IMR-90 (cell line): ENCODE results near the gene FAM89A. TPM values are rescaled to one million over a fixed set of nuclear protein-coding genes. Genes with fewer than 3 reads are reported as not detected.

Source experiments
- ATAC-seq: fragments of 200-7000 bp; cut with Tn5 transposase; 2 replicates; pipeline ENCODE4 v1.9.1; 2020; ENCODE audit warnings: low read depth, mild to moderate bottlenecking, moderate library complexity
- BruUV-seq: library from RNA; stranded (reverse); fragments of 400-500 nt; replicated peaks from 2 replicates; lab custom pipeline; 2021; lab: Mats Ljungman, UMichigan
- CTCF ChIA-PET: fragments of 300-600 bp; formaldehyde crosslinking; extraction: SDS; loops from one replicate; lab custom pipeline; 2021; ENCODE audit warnings: antibody characterized with exemption; lab: Yijun Ruan, JAX
- POLR2A ChIA-PET: fragments of 300-600 bp; sonication (Branson Sonifier 250); formaldehyde crosslinking; loops from one replicate; lab custom pipeline; 2022; ENCODE audit warnings: antibody characterized with exemption; ENCODE audit not compliant: unreplicated experiment; lab: Charles Lee
- DNase-seq: peaks from one replicate; pipeline ENCODE4 v3.0.0; 2013
- H2AFZ ChIP-seq: replicated peaks from 2 replicates; pipeline ENCODE3; 2013; ENCODE audit warnings: low read length, mild to moderate bottlenecking; ENCODE audit not compliant: poor library complexity
- H2AK5ac ChIP-seq: 2 replicates; pipeline ENCODE4 v1.6.1; 2013; ENCODE audit warnings: low read depth, low read length, inconsistent platforms
- H2AK9ac ChIP-seq: replicated peaks from 2 replicates; pipeline ENCODE3; 2013; ENCODE audit warnings: mild to moderate bottlenecking, low read depth, low read length, moderate library complexity; ENCODE audit not compliant: poor library complexity
- H2BK120ac ChIP-seq: 2 replicates; pipeline ENCODE4 v1.6.1; 2013; ENCODE audit warnings: low read depth, low read length, inconsistent platforms
- H2BK15ac ChIP-seq: 3 replicates; pipeline ENCODE4 v1.6.1; 2013; ENCODE audit warnings: low read depth, low read length, inconsistent platforms
- H2BK20ac ChIP-seq: 2 replicates; pipeline ENCODE4 v1.6.1; 2013; ENCODE audit warnings: low read depth, mild to moderate bottlenecking, inconsistent platforms, low read length, moderate library complexity
- H2BK5ac ChIP-seq: 2 replicates; pipeline ENCODE4 v1.6.1; 2013; ENCODE audit warnings: mild to moderate bottlenecking, low read depth, low read length, inconsistent platforms; ENCODE audit not compliant: poor library complexity, severe bottlenecking
- H3K14ac ChIP-seq: replicated peaks from 2 replicates; pipeline ENCODE4 v1.6.1; 2013; ENCODE audit warnings: low read depth, low read length, inconsistent platforms
- H3K18ac ChIP-seq: 2 replicates; pipeline ENCODE4 v1.6.1; 2013; ENCODE audit warnings: low read depth, low read length, control low read depth
- H3K23ac ChIP-seq: 2 replicates; pipeline ENCODE4 v1.6.1; 2013; ENCODE audit warnings: low read depth, low read length, inconsistent platforms
- H3K27ac ChIP-seq: 2 replicates; pipeline ENCODE4 v1.5.1; 2013; ENCODE audit warnings: mild to moderate bottlenecking, control low read depth, low read length; ENCODE audit not compliant: insufficient read depth
- H3K27me3 ChIP-seq: 2 replicates; pipeline ENCODE4 v1.6.1; 2013; ENCODE audit warnings: low read length; ENCODE audit not compliant: control insufficient read depth, insufficient read depth
- H3K36me3 ChIP-seq: 2 replicates; pipeline ENCODE4 v1.6.1; 2013; ENCODE audit warnings: low read length, mixed read lengths; ENCODE audit not compliant: control insufficient read depth, insufficient read depth
- H3K4ac ChIP-seq: 2 replicates; pipeline ENCODE4 v1.6.1; 2013; ENCODE audit warnings: low read depth, low read length, inconsistent platforms
- H3K4me1 ChIP-seq: 2 replicates; pipeline ENCODE4 v1.6.1; 2013; ENCODE audit warnings: low read length, mixed read lengths; ENCODE audit not compliant: control insufficient read depth, insufficient read depth
- H3K4me2 ChIP-seq: 2 replicates; pipeline ENCODE4 v1.6.1; 2013; ENCODE audit warnings: low read depth, mild to moderate bottlenecking, control low read depth, low read length, moderate library complexity
- H3K4me3 ChIP-seq: 2 replicates; pipeline ENCODE4 v1.5.1; 2013; ENCODE audit warnings: low read depth, mild to moderate bottlenecking, control low read depth, low read length, moderate library complexity; ENCODE audit not compliant: insufficient read depth
- H3K56ac ChIP-seq: 2 replicates; pipeline ENCODE4 v1.6.1; 2013; ENCODE audit warnings: low read length, inconsistent platforms; ENCODE audit not compliant: insufficient read depth; ENCODE audit errors: extremely low read depth
- H3K79me1 ChIP-seq, 2 experiments: 2 replicates each; pipeline ENCODE4 v1.6.1; 2013; ENCODE audit warnings: low read length in 2 of 2, inconsistent platforms in 1 of 2, low read depth in 1 of 2
- H3K9ac ChIP-seq: 2 replicates; pipeline ENCODE4 v1.6.1; 2013; ENCODE audit warnings: low read depth, low read length, control low read depth
- H3K9me1 ChIP-seq: 2 replicates; pipeline ENCODE4 v1.6.1; 2013; ENCODE audit warnings: low read length, inconsistent platforms; ENCODE audit not compliant: insufficient read depth
- H3K9me3 ChIP-seq: 2 replicates; pipeline ENCODE4 v1.6.1; 2013; ENCODE audit warnings: low read length; ENCODE audit not compliant: control insufficient read depth, insufficient read depth
- H4K20me1 ChIP-seq: 2 replicates; pipeline ENCODE4 v1.6.1; 2013; ENCODE audit warnings: low read length, inconsistent platforms; ENCODE audit not compliant: insufficient read depth
- H4K5ac ChIP-seq: 2 replicates; pipeline ENCODE4 v1.6.1; 2013; ENCODE audit warnings: mild to moderate bottlenecking, low read depth, low read length, control low read depth
- H4K8ac ChIP-seq, 2 experiments: 2 replicates each; pipeline ENCODE4 v1.6.1; 2013; ENCODE audit warnings: low read depth in 2 of 2, low read length in 2 of 2, control low read depth in 1 of 2, inconsistent platforms in 1 of 2
- H4K91ac ChIP-seq: 2 replicates; pipeline ENCODE4 v1.6.1; 2013; ENCODE audit warnings: low read depth, low read length, inconsistent platforms; ENCODE audit not compliant: insufficient read depth
- CEBPB ChIP-seq: IDR thresholded peaks from 2 replicates; pipeline ENCODE4 v1.6.1; 2012; ENCODE audit warnings: low read depth, low read length, improper control_type of control experiment
- FOS ChIP-seq: fragments of 150-350 bp; IDR thresholded peaks from 2 replicates; pipeline ENCODE4 v1.6.1; 2016; ENCODE audit warnings: low read depth, low read length
- MAFK ChIP-seq: IDR thresholded peaks from 2 replicates; pipeline ENCODE4 v1.6.1; 2012; ENCODE audit warnings: low read depth, low read length, improper control_type of control experiment
- MAZ ChIP-seq: IDR thresholded peaks from 2 replicates; pipeline ENCODE4 v1.6.1; 2012; ENCODE audit warnings: low read depth, mild to moderate bottlenecking, low read length, improper control_type of control experiment, moderate library complexity, borderline replicate concordance
- MXI1 ChIP-seq: IDR thresholded peaks from 2 replicates; pipeline ENCODE4 v1.6.1; 2012; ENCODE audit warnings: low read depth, mild to moderate bottlenecking, low read length, moderate library complexity, borderline replicate concordance
- NFE2L2 ChIP-seq: fragments of 150-350 bp; IDR thresholded peaks from 2 replicates; pipeline ENCODE4 v1.6.1; 2016; ENCODE audit warnings: low read depth, mild to moderate bottlenecking, low read length
- POLR2A ChIP-seq: IDR thresholded peaks from 2 replicates; pipeline ENCODE4 v1.6.1; 2012; ENCODE audit warnings: mild to moderate bottlenecking, low read depth, low read length
- RAD21 ChIP-seq: IDR thresholded peaks from 2 replicates; pipeline ENCODE4 v1.6.1; 2012; ENCODE audit warnings: low read length, improper control_type of control experiment
- RFX5 ChIP-seq: IDR thresholded peaks from 2 replicates; pipeline ENCODE4 v1.8.0; 2012; ENCODE audit warnings: low read depth, mild to moderate bottlenecking, low read length, moderate library complexity
- SMC3 ChIP-seq: fragments of 150-350 bp; IDR thresholded peaks from 2 replicates; pipeline ENCODE4 v1.6.1; 2016; ENCODE audit warnings: low read depth, mild to moderate bottlenecking, antibody characterized with exemption, low read length, moderate library complexity
- WGBS, 2 experiments: methylation state at CpG; one replicate each; pipeline versions ENCODE4 v1.1.5 to v1.1.7; 2013; ENCODE audit warnings: missing lambda C conversion rate in 2 of 2; ENCODE audit not compliant: insufficient read length in 1 of 2; ENCODE audit errors: extremely low coverage in 2 of 2; 5-methylcytosine and 5-hydroxymethylcytosine counted together
- dilution Hi-C: fragments of 300-500 bp; cut with HindIII; formaldehyde crosslinking; loops from one replicate; pipeline ENCODE4 v1.14.3; 2018; ENCODE audit warnings: low sequenced_read_pairs; ENCODE audit not compliant: unreplicated experiment
- in situ Hi-C: fragments of 300-500 bp; cut with MboI; formaldehyde crosslinking; loops from 3 replicates; pipeline ENCODE4 v1.14.3; 2019; ENCODE audit warnings: low sequenced_read_pairs, inconsistent platforms, mixed read lengths
- intact Hi-C: fragments of 100-400 bp; cut with micrococcal nuclease; formaldehyde crosslinking; loops from 2 replicates; pipeline ENCODE4 v1.10.0; 2022
- polyA plus RNA-seq, 3 experiments: library from polyadenylated mRNA; depleted of rRNA; stranded (reverse); fragments of >200 nt; gene quantifications; 2 replicates each; pipeline ENCODE4 v1.2.3, GENCODE V29; 2012; ENCODE audit warnings: low replicate concordance in 1 of 3
- total RNA-seq: library from RNA; depleted of rRNA; stranded (reverse); fragments of >200 nt; gene quantifications from 2 replicates; pipeline ENCODE4 v1.2.3, GENCODE V29; 2012
- TF ChIP-seq, protein P1 (sequence below): fragments of 150-350 bp; IDR thresholded peaks from 2 replicates; pipeline ENCODE4 v1.6.1; 2017; ENCODE audit warnings: mild to moderate bottlenecking, antibody characterized with exemption, low read length, low read depth
- TF ChIP-seq, protein P2 (sequence below): conservative IDR thresholded peaks from 2 replicates; pipeline ENCODE4 v1.5.1; 2012; ENCODE audit warnings: mild to moderate bottlenecking, low read depth, low read length, improper control_type of control experiment

The FAM89A gene
- total and polyA plus RNA-seq, 2 of the 4 experiments (the other 2 are of a cell fraction): 6.8 to 8.1 TPM

DNA sequence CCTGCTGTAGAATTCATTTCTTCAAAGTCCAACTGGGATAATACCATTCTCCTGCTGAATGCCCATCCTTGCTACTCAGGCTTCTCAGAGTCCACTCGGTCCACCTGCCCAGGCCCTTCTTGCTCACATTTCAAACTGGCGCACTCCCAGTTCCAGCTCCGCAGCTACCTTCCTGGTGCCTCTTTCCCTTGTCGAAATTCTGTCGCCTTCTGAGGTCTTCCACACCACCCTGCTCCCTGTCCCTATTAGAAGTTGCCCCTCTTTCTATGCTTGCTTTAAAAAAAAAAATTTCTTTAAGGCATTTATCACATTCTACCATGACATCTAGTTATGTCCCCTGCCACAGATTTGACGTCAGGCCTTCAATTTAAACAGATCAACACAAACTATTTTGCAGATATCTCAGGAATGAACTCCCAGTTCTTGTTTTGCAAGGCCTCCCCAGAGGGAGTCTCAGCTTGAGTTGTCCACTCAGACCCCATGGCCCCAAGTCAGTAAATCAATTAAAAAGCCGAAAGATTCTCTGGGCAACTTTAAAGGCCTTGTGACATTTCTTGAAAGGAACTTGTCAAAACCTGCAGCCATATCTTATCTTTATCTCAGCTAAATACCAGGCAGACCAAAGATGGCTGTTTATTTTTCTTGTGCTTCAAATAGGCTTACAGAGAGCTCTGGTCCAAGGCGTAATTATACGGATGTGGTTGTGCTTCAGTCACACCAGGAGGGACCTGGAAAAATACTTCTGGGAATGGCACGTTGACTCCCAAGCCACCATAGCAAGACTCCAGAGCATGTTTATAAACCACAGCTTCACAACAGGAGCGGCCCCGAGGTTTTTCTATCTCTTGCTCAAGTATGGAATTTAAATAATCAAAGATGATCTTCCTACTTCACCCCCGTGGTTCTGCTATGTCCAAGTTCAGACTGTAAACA, 2.2 kb downstream of the FAM89A start:
- no peak overlapping the region for H2BK120ac ChIP-seq
- H3K56ac ChIP-seq: no peak overlapping the region
- in situ Hi-C loops: no loop called here
- no peaks in the 10 kb centered on the region for H3K36me3 ChIP-seq
- H2BK20ac ChIP-seq: no peak overlapping the region
- no peak overlapping the region for H3K27ac ChIP-seq
- H3K79me1 ChIP-seq: peaks cover 4 to 7% of the 10 kb centered on the region in 2 experiments
- no peak overlapping the region for H2AK5ac ChIP-seq
- H3K23ac ChIP-seq: no peak overlapping the region
- intact Hi-C loops: loop anchor here (2.0 kb wide), 1 partner anchor 59 kb away; the partner anchor contains the start of genes ARV1 and TTC13
- no peaks in the 10 kb centered on the region for H3K9me3 ChIP-seq
- peaks cover 4% of the 10 kb centered on the region; the same call in 1 of the 2 replicates for H3K27me3 ChIP-seq
- H3K4ac ChIP-seq: no peak overlapping the region
- H2BK5ac ChIP-seq: no peak overlapping the region
- H3K4me2 ChIP-seq: no peak overlapping the region
- TF ChIP-seq MXI1 (no peak), FOS (no peak), POLR2A (no peak), SMC3 (no peak), NFE2L2 (no peak), CEBPB (no peak), RAD21 (no peak), MAZ (no peak), MAFK (no peak), RFX5 (no peak)
- TF ChIP-seq, protein P1, sequence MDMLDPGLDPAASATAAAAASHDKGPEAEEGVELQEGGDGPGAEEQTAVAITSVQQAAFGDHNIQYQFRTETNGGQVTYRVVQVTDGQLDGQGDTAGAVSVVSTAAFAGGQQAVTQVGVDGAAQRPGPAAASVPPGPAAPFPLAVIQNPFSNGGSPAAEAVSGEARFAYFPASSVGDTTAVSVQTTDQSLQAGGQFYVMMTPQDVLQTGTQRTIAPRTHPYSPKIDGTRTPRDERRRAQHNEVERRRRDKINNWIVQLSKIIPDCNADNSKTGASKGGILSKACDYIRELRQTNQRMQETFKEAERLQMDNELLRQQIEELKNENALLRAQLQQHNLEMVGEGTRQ: no peak
- TF ChIP-seq, protein P2, sequence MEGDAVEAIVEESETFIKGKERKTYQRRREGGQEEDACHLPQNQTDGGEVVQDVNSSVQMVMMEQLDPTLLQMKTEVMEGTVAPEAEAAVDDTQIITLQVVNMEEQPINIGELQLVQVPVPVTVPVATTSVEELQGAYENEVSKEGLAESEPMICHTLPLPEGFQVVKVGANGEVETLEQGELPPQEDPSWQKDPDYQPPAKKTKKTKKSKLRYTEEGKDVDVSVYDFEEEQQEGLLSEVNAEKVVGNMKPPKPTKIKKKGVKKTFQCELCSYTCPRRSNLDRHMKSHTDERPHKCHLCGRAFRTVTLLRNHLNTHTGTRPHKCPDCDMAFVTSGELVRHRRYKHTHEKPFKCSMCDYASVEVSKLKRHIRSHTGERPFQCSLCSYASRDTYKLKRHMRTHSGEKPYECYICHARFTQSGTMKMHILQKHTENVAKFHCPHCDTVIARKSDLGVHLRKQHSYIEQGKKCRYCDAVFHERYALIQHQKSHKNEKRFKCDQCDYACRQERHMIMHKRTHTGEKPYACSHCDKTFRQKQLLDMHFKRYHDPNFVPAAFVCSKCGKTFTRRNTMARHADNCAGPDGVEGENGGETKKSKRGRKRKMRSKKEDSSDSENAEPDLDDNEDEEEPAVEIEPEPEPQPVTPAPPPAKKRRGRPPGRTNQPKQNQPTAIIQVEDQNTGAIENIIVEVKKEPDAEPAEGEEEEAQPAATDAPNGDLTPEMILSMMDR: no peak
- POLR2A ChIA-PET: no interaction called here
- H3K9ac ChIP-seq: no peak overlapping the region
- peaks cover 7% of the 10 kb centered on the region; the same call in 1 of the 2 replicates for H3K4me1 ChIP-seq
- no peak overlapping the region for H2BK15ac ChIP-seq
- dilution Hi-C loops: no loop called here
- no peak overlapping the region for H2AFZ ChIP-seq
- no peaks in the 10 kb centered on the region; the same call in 1 of the 2 replicates for H4K20me1 ChIP-seq
- no peaks in the 10 kb centered on the region for H3K9me1 ChIP-seq
- no peak overlapping the region for H2AK9ac ChIP-seq
- no peak overlapping the region for H4K91ac ChIP-seq
- no peak overlapping the region for H3K4me3 ChIP-seq
- no TSS peak for BruUV-seq
- H3K14ac ChIP-seq: no peak overlapping the region
- ATAC-seq (no peak), DNase-seq (no peak)
- no peak overlapping the region for H4K5ac ChIP-seq
- CTCF ChIA-PET: interaction anchor here (0.9 kb wide), 1 partner anchor 173 kb away, joined by 3 read pairs; no protein-coding TSS in a partner anchor
- WGBS, 2 experiments: 77% methylated on average over 8 of the region's 13 CpGs; no CpG with 5 or more reads in 1 of the 2 experiments
- no peak overlapping the region for H4K8ac ChIP-seq
- no peak overlapping the region for H3K18ac ChIP-seq
